Suppressor macrophage treated with lipopolysaccharide for 1 hour (primary cell): ENCODE data around the gene TJP1.
"Not testable (repeated sequence)": the region's sequence is repeated elsewhere in the genome, so short reads cannot be mapped to it uniquely, and the experiment has no call there.

Experiments used
- DNase-seq, 3 donors: peaks; one replicate each; pipeline ENCODE4 v3.0.0-alpha.2; 2020 to 2022

The TJP1 gene

DNA sequence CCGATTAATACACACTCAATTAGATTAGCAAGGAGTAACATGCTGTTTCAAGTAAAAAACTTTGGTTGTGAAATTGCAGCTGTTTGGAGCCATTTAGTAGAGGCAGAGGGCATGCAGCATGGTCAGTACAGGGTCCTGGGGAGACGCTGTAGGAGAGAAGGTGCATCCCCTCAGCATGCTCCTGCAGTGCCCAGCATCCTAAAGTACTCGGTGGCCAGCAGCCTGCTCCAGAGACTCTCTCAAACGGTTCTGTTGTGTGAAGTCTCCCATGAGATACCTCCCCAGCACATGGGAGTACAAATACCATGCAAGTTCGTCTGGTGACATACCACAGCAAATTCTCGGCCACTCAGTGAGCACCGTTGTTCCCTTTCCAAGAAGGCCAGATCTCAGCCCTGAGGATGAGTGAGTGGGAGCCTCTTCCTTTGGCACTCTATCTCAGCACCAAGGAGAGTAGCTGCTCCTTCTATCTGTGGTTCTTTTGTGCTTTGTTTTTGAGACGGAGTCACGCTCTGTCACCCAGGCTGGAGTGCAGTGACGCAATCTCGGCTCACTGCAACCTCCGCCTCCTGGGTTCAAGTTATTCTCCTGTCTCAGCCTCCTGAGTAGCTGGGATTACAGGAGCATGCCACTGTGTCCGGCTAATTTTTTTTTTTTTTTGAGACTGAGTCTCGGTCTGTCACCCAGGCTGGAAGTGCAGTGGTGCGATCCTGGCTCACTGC, 72.7 kb downstream of the TJP1 start:
- no peak for DNase-seq

DNA sequence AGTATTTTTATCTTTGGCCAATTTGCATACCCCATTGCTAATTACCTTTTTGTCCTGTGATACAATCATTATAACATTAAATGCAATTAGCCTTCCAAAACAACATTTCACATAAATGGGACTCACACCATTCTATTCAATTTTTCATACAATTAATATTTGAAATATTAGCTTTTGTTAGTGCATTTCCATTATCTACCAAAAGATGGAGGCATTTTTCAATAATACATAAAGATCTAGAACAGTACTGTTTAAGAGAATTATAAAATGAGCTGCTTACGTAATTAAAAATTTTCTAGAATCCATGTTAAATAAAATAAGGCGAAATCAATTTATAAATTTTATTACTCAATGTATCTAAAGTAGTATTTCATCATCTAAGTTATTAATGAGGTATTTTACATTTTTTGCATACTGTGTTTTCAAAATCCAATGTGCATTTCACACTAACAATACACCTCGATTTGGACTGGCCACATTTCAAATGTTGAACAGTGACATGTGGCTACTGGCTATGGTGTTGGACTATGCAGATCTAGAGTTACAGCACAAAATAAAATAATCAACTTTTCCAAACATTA, 74.3 kb downstream of the TJP1 start:
- DNase-seq: peak; percentile 1 to 42 (median 30)

DNA sequence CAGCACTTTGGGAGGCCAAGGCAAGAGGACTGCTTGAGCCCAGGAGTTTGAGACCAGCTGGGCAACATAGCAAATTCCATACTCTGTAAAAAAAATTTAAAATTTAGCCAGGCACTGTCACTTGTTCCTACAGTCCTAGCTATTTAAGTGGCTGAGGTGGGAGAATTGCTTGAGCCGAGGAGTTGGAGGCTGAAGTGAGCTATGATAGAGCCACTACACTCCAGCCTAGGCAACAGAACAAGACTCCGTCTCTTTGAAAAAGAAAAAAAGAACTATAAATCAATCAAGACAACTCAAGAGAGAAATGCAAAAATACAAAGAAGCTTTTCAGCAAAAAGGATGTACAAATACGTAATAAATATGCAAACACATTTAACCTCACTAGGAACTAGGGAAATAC, 78.8 kb downstream of the TJP1 start:
- no peak for DNase-seq

DNA sequence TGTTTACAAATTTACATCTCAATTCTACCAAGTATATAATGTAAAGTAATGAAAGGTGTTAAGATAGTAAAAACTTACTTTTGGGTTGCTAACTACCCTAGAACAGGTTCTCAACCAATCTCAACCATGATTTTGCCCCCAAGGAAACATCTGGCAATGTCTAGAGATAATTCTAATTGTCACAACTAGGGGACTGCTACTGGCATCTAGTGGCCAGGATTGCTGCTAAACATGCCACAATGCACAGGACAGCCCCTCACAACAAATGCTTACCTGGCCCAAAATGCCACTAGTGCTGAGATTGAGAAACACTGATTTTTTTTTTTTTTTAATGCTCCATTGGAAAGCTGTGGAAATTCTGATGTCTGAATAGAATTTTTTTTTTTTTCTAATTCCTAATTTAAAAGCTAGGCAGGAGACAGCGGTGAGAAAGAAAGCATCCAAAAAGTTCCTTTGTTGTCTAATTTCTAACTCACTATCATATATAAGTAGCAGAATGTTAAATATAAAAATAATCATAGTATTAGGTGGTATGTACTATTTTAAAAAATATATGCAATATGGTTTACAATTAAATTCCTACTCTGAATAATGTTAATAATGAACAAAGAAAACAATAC, 81.5 kb downstream of the TJP1 start:
- no peak for DNase-seq

DNA sequence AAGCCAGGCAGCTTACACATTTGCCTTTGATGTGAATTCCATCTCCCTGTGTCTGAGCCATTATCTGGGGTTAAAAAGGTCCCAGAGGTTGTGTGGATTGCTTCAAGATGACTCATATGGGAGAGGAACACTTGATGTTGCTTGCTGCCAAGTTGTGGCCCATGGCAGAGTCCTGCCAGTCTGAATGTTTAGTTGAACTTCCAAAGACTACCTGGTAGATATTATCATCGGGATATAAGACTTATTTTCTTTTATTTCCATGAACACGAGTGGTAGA, 85.6 kb downstream of the TJP1 start:
- DNase-seq: no peak

DNA sequence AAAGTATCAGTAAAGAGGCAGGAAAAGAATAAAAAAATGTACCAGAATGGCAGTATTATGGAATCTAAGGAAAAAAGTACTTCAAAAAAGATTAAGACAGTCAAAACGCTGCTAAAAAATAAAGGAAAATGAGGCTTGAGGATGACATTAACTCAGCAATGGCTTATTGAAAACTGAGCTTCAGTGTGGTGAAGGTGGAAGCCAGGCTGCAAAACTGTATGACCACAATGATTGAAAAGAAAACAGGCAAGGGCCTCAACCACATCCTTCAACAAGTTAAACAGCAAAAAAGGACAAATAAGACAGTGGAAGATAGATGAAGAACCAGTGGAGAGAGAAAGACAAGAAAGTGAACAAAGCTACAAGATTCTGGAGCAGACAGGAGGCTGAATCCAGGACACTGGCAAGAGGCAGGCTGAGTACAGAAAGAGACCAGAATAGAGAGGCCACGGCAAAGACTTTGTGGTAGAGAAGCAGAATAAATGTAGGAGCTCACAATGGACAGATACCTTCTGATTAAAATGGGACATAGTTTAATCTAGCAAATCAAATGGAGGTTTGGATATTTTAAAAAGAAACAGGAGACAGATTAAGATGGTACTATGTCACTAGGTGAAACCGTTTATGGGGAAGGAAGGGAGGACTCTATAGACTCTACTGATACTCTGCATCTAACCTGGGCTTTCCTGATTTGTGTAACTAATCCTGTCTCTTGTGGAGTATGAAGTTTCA, 86.1 kb downstream of the TJP1 start:
- DNase-seq: no peak

DNA sequence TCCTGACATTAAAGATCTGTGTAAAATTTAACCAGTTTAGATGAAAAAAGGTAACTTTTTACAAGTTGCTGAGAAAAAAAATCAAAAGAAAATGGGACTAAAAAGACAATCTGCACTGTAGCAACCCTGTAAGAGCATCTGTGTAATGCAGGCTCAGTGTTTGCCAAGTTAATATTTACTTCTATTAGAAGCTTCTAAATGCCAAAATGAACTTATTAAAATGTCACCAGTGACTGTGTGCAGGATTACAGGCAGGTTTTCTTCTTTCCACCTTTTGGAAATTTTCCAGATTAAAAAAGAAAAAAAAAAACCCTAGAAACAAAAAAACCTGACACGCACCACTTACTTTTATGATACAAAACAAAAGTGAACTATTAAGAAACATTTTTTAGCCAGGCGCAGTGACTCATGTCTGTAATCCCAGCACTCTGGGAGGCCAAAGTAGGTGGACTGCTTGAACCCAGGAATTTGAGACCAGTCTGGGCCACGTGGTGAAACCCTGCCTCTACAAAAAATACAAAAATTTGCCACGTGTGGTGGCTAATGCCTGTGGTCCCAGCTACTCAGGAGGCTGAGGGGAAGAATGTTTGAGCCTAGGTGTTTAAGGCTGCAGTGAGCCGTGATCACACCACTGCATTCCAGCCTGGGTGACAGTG, 87.2 kb downstream of the TJP1 start:
- DNase-seq: no peak

DNA sequence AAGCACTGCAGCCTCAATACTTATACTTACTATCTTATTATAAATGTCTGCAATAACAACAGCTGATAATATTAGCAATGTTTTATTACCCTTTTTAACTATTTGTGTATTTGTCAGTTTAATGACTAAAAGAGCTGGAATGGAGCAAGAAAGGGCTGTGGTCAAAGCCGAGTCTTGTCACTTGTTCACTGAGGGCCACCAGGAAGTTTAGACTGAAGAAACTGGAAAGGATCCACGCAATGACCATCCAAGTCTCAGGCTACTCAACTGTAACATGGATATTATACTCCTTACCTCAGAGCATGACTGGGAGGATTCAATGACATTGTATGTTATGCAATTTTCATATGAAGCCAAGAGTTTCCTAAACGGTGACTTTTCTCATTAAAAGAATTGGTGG, 90.4 kb downstream of the TJP1 start:
- DNase-seq: no peak

DNA sequence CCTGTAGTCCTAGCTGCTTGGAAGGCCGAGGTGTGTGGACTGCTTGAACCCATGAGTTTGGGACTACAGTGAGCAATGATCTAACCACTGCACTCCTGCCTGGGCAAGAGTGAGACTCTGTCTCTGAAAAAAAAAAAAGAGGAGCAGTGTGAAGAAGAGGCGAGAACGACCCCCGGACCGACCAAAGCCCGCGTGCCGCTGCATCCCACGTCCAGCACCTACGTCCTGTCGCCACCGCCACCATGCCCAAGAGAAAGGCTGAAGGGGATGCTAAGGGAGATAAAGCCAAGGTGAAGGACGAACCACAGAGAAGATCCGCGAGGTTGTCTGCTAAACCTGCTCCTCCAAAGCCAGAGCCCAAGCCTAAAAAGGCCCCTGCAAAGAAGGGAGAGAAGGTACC, 91.8 kb downstream of the TJP1 start:
- not testable (repeated sequence) for DNase-seq

DNA sequence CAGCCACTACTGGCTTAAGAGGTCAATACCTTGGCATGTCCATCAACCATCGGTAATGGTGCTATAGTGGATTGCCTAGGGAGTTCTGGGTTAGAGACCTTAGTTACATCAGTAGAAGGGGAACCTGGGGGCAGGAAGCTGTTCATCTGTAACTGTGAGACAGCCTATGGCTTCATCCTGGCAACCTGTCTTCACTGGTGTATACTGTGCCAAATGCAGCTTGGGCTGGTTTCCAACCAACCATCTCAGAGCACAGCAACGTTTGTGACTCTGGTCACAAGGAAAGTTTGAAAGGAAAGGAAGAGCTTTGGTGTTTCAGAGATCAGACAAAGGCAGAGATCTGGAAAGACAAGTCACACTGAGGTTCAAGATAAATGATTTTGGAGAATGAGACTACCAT, 93.8 kb downstream of the TJP1 start:
- DNase-seq: no peak

DNA sequence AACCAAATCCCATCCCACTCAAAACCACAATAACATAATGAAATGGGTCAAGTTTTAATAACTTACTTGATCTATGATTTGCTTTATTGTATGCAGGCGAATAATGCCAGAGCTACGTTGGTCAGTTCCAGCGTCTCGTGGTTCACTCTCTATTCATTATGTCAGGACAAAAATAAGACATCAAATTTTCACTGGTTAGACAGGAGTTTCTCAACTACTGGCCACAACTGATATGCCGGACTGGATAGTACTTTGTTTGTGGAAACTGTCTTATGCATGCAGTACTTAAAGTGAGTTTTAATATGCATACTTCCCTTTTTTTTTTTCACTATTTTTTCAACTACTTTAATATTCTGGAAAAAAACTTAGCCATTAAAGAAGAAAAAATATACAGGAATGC, 94.4 kb downstream of the TJP1 start:
- DNase-seq: no peak

DNA sequence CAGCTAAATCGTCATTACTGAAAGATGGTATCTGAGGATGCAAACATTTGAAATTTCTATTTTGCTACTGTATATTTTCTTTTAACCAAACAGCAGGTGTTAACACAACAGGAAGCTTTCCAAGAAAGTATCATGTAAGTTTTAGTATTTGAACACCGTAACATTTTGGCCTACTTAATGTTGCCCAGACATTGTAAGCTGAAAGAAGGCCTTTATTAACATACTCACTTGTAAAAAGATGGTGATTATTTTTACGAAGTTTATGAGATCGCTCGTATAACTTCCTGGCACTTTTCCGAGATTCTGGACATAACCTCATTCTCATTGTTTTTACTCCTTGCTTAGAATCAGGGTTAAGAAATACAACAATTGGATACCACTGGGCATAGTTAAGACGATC, 95.7 kb downstream of the TJP1 start:
- DNase-seq: no peak

DNA sequence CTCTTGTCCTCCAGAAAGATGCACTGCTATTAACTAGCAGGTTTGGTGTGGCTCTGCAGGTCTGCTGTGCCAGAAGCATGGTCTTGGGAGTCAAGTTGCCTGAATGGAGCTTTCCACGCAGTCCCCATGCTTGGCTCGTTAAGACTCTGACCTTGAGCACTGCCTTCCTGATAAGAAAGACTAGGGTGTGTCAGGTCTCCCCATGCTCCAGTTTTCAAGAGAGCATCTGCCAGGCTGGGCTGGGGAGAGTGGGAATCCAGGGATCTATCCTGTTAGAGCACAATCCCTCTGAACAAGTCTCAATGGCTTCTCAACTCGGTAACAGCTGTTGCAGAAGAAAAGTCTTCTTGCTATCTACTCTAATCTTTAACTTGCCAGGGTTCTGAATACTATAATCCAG, 98.2 kb downstream of the TJP1 start:
- DNase-seq: no peak

DNA sequence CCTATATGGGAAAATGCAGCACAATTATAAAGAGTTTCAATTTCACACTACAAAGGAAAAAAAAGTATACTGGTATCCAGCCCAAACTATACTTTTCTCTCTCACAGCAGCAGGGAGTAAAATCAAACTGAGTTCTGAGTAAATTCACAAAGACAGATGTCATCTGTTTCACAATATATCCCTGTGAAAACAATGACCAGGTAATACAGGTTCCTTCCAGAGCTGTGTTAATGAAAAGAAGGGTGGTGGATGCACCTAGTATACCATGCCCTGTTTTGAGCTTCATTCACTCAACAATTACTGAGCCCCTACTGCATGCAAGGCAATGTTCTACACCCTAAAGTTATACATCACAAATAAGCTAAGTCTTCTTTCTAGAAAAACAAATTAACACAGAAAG, 108.5 kb downstream of the TJP1 start:
- no peak for DNase-seq

DNA sequence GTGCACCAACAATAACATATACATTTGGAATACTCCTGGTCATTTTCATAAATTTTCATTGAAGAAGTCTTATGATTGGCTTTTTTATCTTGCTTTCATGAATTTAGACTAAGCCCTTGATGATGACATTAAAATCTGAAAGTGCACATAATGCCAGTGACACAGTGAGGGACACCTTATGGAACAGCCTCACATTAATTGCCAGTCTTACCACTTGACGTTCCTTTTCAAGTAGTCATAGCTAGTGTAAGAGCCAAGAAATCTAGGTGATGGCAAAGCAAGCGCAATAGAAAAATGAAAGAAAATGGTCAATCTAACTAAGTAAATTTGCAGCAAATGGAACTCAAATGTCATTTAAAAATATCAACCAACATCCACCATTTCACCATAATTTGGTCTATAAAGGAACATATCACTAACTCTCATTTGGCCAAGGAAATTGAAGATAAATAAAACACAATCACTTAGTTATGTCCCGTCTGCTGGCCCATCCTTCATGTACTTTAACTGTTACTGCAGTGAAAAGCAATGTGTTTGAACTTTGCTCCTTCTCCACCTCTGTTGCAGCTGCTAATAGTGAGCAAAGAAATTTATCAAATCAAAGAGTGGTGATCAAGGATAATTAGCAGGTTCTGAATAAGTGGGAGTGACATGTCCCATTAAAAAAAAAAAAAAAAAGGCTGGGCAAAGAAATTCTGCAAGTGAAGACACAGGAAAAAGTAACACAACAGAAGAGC, 110.0 kb downstream of the TJP1 start:
- no peak for DNase-seq

DNA sequence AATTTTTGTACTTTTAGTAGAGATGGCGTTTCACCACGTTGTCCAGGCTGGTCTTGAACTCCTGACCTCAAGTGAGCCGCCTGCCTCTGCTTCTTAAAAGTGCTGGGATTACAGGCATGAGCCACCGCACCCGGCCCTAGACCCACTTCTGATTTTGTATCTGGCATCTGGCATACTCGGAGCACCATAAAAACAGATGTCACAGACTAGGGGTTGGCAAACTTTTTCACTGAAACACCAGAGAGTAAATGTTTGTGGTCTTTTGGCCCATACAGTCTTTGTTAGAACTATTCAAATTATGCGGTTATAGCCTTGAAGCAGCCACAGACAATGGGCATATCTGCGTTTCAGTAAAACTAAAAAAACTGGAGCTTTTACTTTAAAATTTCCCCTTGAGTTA, 110.7 kb downstream of the TJP1 start:
- DNase-seq: no peak

DNA sequence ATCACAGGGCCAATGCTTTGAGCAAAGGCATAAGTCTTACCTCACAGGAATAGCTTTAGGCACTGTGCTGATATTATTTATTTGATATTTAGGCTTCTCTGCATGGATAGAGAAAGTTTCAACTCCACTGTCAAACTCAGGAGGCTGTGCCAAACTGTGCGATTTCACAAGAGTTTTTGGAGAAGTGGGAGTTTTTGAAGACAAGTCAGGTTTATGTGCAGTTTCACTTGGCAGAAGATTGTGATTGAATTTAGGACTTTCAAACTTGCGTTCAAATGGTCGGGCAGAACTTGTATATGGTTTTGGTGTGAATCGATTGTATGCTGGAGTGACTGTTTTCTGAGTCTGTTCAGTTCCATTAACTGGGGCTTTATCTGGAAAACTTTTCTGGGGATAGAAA, 113.7 kb downstream of the TJP1 start:
- DNase-seq: no peak

DNA sequence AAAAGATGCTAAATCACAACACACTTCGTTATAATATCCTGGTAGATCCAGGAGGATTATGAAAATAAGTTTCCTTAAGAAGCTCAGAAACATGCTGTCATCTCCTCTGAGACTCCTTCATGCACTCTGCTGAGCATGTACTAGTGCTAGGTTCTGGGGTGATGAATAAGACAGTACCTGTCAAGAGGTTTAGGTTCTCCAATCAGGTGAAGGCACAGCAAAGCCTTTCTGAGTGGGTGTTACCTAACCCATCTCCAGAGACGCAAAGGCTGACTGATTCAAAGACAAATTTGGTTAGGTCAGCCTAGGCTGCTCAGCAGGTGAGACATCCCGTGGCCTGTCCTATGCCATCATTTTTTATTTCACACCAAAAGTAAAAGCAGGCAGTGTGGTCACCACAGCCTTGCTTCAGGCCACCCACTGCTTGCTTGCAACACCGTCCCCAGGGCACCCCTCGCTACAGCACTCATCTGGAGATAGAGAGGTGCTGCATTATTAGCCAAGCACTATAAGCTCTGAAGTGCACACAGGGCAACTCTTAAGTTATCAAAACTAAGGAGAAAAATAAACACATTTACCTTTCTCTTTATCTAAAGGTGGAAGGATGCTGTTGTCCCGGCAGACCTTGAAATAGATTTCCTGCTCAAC, 117.2 kb downstream of the TJP1 start:
- DNase-seq: peak in 1 of 3 donors; percentile 16

DNA sequence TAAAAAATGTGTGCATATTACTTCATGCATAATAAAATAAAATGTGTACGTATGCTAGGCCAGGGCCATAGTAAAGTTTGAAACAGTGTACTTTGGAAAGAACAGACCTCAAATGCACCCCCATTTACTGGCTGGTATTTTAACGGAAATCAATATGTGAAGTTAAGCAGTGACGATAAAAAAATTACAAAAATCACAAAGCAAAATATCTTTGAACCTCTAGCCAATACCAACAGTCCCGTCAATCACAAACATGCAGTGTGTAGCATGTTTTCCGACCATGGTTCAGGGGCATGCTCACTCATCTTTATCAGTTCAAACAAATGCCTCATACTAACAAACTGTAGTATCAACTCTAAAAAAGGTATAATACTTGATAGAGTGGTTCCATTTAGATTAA, 121.1 kb downstream of the TJP1 start:
- no peak for DNase-seq

DNA sequence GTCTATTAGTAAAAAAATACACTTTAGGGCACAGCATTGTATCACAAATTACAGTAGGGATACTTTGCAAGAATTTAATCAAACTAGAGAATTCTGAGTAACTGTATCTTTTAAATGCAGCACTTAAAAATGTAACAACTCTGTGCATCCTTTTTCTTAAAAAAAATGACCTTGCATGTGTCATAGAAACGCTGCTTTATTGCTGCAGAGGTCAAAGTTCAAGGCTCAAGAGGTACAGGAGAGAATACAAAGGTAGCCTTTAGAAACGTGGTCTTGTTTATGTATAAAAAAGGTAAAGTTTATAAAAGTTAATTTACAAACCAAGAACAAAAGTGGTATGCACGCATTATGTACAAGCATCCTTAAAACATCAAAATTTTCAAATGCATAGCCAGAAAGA, 122.0 kb downstream of the TJP1 start:
- no peak for DNase-seq

DNA sequence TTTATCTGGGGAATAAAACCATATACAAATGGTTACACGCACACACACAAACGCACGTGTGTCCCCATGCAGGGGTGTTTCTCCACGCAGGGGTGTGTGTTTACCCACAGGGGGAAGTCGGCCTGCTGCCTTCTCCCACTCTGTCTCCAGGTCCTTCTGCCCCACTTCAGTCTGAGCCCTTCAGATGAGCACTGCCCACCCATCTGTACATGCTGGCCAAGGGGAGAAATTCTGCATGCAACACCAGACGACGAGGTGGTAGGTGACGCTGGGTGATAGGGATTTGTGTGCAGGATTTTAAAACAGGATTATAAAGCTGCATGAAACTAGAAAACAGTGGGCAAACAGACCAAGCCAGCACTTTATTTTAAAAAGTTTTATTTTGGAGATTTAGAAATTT, 122.5 kb downstream of the TJP1 start:
- DNase-seq: no peak

DNA sequence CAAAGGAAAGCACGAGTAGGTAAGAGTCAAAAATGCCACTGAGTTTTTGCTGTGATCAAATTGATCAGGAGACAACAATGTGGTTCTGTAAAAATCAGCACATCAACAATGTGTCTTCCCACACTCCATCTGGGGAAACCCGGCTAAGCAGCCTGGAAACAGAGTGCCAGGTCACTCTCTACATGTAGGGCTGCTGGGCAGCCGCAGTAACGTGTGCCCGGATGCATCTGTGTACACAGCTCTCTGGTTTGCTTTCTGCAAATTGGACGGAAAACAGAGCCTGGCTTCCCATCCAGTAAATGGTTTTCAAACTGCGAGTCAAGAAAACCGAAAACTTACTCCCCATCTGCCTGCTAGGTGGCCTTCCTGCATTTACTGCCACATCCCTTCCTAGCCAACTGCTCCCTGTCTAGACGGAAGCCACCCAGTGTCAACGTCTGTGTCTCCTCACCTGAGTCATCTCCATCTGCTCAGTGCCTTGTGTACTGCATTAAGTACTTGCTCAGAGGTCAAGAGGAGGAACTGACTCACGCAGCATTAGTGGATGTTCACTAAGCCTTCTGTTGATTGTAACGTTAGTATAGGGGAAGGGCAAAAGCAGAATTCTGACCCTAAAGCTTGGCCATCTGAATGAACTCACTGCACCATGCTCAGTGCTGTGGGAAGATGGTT, 124.1 kb downstream of the TJP1 start:
- DNase-seq: no peak
